ENCODE data around the gene CFAP107.

Gene CFAP107

GRCh38 chr1:12741946-12742345 is 4.1 kb upstream of the CFAP107 start:
- DNase-seq (ENCODE audit: low spot score), result no peak

- no peak for DNase-seq (ENCODE audit: low spot score)
Measured at GRCh38 chr1:12745126-12745991, 641 bp upstream of the CFAP107 start.

GRCh38 chr1:12748778-12749355 is 2.9 kb downstream of the CFAP107 start:
- no peak for DNase-seq (ENCODE audit: low spot score)

GRCh38 chr1:12754738-12755137 is 8.7 kb downstream of the CFAP107 start:
- no peak for DNase-seq (ENCODE audit: low spot score)

- DNase-seq (ENCODE audit: low spot score), result no peak
Measured at GRCh38 chr1:12756273-12756672, 10.3 kb downstream of the CFAP107 start.

GRCh38 chr1:12756768-12757413 is 10.9 kb downstream of the CFAP107 start:
- DNase-seq (ENCODE audit: low spot score), result no peak

- DNase-seq (ENCODE audit: low spot score), result no peak
Measured at GRCh38 chr1:12757836-12758235, 11.8 kb downstream of the CFAP107 start.

- no peak for DNase-seq (ENCODE audit: low spot score)
Measured at GRCh38 chr1:12760256-12760795, 14.3 kb downstream of the CFAP107 start.

- DNase-seq (ENCODE audit: low spot score), result no peak
Measured at GRCh38 chr1:12761781-12762180, 15.8 kb downstream of the CFAP107 start.

GRCh38 chr1:12762766-12763165 is 16.8 kb downstream of the CFAP107 start:
- no peak for DNase-seq (ENCODE audit: low spot score)

GRCh38 chr1:12763479-12763878 is 17.5 kb downstream of the CFAP107 start:
- no peak for DNase-seq (ENCODE audit: low spot score)

- no peak for DNase-seq (ENCODE audit: low spot score)
Measured at GRCh38 chr1:12764016-12764415, 18.0 kb downstream of the CFAP107 start.

GRCh38 chr1:12769031-12769430 is 23.0 kb downstream of the CFAP107 start:
- no peak for DNase-seq (ENCODE audit: low spot score)

- no peak for DNase-seq (ENCODE audit: low spot score)
Measured at GRCh38 chr1:12769976-12770505, 24.0 kb downstream of the CFAP107 start.

GRCh38 chr1:12770620-12771019 is 24.6 kb downstream of the CFAP107 start:
- no peak for DNase-seq (ENCODE audit: low spot score)

GRCh38 chr1:12771186-12771585 is 25.2 kb downstream of the CFAP107 start:
- no peak for DNase-seq (ENCODE audit: low spot score)

- no peak for DNase-seq (ENCODE audit: low spot score)
Measured at GRCh38 chr1:12772520-12772919, 26.5 kb downstream of the CFAP107 start.

- no peak for DNase-seq (ENCODE audit: low spot score)
Measured at GRCh38 chr1:12773438-12773837, 27.4 kb downstream of the CFAP107 start, which contains the start of gene PRAMEF12. Gene PRAMEF12 (plus strand): TSS chr1:12773738. CDS start chr1:12774868, 1,130 bp downstream.

GRCh38 chr1:12774801-12775345 is 28.9 kb downstream of the CFAP107 start:
- DNase-seq (ENCODE audit: low spot score), result no peak

- no peak for DNase-seq (ENCODE audit: low spot score)
Measured at GRCh38 chr1:12775443-12775842, 29.4 kb downstream of the CFAP107 start.

- DNase-seq (ENCODE audit: low spot score), result no peak
Measured at GRCh38 chr1:12776801-12777557, 31.0 kb downstream of the CFAP107 start.
